Measurements from ENCODE around the gene ATP2A2.
"Not testable (repeated sequence)": the region's sequence is repeated elsewhere in the genome, so short reads cannot be mapped to it uniquely, and the experiment has no call there.

The ATP2A2 gene

DNA sequence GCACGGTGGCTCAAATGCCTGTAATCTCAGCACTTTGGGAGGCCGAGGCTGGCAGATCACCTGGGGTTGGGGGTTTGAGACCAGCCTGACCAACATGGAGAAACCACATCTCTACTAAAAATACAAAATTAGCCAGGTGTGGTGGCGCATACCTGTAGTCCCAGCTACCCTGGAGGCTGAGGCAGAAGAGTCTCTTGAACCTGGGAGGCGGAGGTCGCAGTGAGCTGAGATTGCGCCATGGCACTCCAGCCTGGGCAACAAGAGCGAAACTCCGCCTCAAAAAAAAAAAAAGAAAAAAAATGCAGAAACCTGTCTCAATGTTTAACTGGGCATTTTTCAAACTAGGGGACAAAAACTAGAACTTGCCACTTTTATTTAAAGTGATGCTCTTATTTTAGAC lies 59.2 kb downstream of the ATP2A2 start:
- DNase-seq (ENCODE audit: low read depth in 2 of 2, low spot score in 1 of 2): not testable (repeated sequence)

DNA sequence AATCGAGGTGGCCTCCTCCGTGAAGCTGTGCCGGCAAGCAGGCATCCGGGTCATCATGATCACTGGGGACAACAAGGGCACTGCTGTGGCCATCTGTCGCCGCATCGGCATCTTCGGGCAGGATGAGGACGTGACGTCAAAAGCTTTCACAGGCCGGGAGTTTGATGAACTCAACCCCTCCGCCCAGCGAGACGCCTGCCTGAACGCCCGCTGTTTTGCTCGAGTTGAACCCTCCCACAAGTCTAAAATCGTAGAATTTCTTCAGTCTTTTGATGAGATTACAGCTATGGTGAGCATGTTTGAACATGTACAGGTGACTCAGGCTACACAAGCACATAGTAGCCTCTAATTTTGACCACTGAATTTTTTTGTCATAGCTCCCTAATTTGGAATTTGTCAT lies 59.7 kb downstream of the ATP2A2 start:
- DNase-seq (ENCODE audit: low read depth in 2 of 2, low spot score in 1 of 2): no peak

DNA sequence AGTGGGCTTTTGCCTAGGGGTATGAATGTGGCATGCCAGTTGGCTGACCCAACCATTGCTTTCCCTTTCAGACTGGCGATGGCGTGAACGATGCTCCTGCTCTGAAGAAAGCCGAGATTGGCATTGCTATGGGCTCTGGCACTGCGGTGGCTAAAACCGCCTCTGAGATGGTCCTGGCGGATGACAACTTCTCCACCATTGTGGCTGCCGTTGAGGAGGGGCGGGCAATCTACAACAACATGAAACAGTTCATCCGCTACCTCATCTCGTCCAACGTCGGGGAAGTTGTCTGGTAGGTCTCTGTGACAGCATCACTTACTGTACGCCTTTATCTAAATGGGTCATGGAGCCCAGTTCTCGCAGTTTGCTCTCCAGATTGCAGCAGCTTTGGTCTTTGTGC lies 61.1 kb downstream of the ATP2A2 start:
- no peak for DNase-seq (ENCODE audit: low read depth in 2 of 2, low spot score in 1 of 2)

DNA sequence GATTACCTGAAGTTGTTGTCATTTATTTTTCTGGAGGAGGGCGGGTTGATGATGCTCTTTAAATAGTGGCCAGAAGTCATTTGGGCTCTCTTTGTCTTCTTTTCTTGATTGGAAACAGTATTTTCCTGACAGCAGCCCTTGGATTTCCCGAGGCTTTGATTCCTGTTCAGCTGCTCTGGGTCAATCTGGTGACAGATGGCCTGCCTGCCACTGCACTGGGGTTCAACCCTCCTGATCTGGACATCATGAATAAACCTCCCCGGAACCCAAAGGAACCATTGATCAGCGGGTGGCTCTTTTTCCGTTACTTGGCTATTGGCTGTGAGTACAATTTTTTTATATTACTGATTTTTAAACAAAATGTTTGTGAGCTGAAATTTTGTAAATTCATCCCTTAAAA lies 62.1 kb downstream of the ATP2A2 start:
- no peak for DNase-seq (ENCODE audit: low read depth in 2 of 2, low spot score in 1 of 2)

DNA sequence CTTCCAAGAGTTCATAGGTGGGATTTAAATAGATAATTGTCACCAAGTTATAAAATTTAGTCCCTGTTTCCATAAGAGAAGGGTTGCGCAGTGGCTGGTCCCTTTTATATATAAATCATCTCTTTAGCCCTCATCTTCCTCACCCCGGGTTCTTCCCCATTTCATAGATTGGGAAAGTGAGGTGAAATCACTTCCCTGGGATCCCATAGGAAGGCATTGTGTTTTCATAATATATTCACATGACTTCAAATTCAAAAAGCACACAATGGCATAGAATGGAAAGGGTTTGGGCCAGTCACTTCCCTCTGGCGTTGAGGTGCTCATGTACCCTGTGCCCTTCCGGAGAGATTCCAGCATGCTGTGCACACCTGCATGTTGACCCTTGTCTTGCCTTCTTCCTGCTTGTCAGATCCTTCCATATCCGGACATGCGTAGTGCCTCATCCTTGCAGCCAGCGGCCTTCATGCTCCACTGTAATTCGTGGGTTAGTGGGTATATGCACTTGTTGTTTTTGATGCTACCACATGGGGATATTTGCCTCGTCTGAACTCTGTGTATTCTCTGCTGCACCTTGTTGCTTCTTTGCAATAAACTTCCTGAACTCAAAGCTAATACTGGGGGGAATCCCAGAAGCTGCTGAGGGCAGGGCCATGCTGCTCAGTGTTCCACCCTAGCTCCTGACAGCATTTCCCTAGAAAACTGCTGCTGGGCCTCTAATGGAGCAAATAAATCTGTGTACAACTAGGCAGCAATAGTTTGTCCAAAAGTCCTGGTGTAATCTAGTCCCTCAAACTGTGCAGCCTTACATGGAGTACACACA lies 62.9 kb downstream of the ATP2A2 start:
- no peak for DNase-seq (ENCODE audit: low read depth in 2 of 2, low spot score in 1 of 2)

DNA sequence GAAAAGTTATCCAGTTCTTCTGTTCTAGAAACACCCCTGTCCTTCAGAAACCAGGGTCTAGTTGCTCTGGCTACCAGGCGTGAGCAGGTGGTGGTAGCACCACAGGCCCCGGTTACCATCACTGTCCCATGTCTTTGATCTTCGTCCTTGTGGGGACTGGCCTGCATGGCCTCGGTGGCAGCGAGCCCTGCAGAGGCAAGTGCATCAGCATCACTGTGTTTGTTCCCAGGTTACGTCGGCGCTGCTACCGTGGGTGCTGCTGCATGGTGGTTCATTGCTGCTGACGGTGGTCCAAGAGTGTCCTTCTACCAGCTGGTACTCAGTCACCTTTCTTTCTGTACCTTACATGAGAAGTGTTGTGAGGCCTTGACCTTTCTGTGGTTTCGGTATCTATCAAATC lies 63.6 kb downstream of the ATP2A2 start:
- DNase-seq (ENCODE audit: low read depth in 2 of 2, low spot score in 1 of 2): no peak

DNA sequence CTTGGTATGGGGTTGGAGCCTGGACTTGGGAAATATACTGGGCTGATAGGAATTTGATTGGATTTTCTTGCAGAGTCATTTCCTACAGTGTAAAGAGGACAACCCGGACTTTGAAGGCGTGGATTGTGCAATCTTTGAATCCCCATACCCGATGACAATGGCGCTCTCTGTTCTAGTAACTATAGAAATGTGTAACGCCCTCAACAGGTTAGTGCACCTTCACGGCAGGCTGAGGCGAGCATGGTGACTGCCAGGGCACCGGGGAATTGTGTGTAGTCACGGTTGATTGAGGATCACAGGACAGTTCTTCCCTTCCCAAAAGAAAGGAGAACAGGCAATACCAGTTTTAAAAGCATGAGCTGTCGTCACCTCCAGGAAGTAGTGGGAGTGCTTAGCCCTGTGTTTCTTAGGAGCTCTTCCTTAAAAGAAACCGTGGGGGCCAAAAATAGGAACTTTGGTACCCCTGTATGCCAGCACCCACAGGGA lies 64.2 kb downstream of the ATP2A2 start:
- DNase-seq (ENCODE audit: low read depth in 2 of 2, low spot score in 1 of 2): no peak

DNA sequence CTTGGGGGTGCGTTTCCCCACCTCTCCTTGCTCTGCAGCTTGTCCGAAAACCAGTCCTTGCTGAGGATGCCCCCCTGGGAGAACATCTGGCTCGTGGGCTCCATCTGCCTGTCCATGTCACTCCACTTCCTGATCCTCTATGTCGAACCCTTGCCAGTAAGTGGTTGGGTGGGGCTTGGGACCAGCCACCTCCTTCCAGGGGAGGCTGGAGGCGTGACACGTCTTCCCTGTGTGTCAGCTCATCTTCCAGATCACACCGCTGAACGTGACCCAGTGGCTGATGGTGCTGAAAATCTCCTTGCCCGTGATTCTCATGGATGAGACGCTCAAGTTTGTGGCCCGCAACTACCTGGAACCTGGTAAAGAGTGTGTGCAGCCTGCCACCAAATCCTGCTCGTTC lies 64.9 kb downstream of the ATP2A2 start:
- no peak for DNase-seq (ENCODE audit: low read depth in 2 of 2, low spot score in 1 of 2)

DNA sequence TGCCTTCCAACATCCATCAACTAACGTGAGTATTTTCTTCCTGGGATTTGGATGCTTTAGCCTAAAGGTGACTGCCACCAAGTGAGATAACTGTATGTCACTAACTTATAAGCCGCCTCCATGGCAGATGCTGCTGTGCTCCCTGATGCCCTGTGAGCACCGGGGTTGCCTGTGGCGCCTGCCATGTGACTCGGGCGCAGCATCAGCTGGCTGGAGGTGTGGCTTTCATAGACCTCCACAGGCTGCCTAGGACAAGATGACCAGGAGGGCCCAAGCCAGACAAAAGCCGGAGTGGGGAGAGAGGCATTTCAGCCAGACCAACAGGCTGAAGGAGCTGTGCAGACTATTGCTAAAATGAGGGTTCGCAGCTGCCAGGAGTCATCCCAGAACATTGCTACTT lies 66.7 kb downstream of the ATP2A2 start:
- DNase-seq (ENCODE audit: low read depth in 2 of 2, low spot score in 1 of 2): no peak

DNA sequence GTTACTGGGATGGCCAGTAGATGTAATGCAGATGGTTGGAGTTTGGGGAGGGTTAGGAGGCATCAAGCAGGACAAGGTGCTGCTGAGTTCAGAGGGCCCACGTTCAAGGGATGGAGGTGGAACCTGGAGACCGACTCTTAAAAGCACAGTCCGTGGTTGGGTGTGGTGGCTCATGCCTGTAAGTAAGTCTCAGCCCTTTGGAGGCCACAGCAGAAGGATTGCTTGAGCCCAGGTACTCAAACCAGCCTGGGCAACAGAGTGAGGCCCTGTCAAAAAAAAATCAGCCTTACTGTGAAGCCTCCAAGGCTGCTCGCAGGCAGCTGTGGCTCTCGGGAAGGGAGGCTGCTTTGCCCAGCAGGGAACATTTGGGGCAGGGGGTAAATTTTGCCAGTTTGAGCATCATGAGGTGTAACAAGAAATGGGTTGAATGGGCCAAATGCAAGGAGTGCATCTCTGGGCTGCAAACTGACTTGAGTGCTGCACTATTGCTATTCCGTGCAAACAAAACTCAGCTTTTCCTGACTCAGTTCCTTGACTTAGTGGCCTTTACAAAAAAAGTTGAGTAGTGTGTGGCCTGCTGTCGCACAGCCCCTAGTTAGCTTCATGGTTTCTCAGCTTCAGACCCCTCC lies 67.5 kb downstream of the ATP2A2 start:
- DNase-seq (ENCODE audit: low read depth in 2 of 2, low spot score in 1 of 2): no peak

DNA sequence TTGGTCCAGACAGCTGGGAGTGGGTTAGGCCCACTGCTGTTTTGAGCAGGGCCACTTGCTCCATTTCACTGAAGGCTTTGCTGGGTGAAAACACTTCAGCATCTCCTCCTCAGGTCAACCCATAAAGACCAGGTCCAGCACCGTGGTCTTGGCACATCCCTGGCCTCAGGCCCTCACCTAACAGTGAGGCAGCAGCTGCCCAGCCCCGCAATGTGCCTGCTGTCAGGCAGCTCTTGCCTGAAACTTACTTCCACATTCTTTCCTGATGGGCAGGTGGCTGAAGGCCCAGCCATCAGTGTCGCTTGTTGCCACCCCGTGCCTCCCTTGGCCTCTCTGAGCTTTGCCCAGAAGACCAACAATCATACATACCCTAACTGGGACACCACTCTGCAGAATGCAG lies 68.0 kb downstream of the ATP2A2 start:
- no peak for DNase-seq (ENCODE audit: low read depth in 2 of 2, low spot score in 1 of 2)

DNA sequence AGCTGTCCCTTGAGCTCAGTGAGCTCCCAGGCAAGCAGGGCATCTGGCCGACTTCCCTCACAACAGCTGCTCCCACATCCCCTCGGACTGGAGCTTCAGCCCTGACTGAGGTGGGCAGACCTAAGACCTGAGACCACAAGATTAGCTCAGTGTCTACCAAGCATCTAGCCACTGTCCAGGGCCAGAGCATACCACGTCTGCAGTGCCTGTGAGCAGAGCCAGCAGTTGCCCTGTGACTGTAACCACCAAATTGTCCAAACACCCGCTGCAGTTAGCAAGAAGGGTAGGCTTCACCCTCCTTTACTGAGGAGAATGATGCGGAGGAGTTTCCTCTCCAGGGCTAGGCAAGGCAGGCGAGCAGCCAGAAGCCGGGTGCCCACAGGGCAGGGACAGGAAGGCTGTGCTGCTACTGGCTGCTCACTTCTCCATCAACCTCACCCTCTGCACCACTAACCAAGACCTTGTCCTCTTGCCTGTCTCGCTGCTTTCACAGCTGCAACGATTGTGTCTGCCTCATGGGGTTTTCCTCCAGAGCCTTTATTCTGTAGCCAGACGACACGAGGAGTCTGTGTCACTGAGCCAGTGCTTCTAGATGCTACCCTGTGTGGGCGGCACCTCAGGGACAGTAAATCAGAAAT lies 68.6 kb downstream of the ATP2A2 start:
- DNase-seq (ENCODE audit: low read depth in 2 of 2, low spot score in 1 of 2): no peak

DNA sequence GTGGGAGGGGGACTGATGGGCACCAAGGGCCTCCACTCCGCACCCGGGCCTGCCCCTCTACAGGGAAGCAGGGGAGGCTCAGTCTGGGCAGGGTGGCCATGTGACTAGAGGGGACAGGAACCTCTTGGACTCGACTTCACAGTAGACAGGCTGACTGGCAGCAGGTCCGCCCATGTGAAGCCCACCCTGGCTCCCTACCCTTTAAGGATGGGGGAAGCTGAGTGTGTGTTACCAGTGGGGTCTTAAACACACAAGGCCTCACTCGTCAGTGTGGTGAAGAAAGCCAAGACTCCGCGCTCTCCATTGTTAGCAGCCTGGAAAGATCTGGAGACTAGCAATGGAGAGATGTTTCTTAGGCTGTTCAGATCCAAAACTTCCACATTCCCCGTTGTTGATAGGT lies 70.1 kb downstream of the ATP2A2 start:
- no peak for DNase-seq (ENCODE audit: low read depth in 2 of 2, low spot score in 1 of 2)

DNA sequence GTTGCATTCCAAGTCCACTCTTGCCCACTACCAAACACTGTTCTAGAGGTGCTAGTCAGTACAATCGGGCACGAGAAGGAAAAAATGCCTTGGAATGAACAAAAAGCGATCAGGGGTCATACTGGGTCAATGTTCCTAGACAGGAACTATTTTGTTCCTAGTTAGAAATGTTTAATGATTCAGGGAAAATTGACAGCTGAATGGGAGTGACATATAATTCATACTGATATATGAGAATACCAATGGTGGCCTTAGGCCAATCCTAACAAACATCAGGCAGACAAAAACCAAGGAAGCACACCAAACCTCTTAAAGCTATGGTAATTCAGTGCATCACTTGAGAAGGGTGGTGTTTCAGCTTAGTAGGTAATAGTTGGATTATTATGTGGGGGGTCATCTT lies 71.4 kb downstream of the ATP2A2 start:
- DNase-seq (ENCODE audit: low read depth in 2 of 2, low spot score in 1 of 2): no peak

DNA sequence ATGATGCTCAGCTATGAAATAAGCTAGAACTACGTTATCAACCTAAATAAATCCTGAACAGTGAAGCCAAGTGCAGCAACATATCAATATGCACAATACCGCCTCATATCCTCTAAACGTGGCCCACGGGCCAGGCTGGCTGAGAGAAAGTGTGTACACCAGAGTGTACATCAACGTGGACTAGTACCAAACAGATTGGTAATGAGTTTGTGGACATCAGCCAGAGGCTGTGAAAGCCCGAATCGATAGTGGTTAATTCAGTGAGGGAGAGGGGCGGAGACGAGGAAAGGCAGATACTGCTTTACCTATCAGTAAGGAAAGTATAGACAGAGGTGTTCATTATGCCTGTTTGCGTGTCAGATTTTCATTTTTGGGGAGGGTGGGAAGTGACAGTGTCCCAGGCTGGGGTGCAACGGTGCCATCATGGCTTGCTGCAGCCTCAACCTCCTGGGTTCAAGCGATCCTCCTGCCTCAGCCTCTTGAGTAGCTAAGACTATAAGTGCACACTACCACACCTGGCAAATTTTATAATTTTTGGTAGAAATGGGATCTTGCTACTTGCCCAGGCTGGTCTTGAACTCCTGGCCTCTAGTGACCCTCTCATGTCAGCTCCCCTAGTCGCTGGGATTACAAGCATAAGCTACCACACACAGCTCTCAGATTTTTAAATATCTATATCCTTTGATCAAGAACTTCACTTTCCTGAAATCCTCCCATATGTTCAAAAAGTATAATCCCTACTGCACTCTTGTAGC lies 72.3 kb downstream of the ATP2A2 start:
- no peak for DNase-seq (ENCODE audit: low read depth in 2 of 2, low spot score in 1 of 2)

DNA sequence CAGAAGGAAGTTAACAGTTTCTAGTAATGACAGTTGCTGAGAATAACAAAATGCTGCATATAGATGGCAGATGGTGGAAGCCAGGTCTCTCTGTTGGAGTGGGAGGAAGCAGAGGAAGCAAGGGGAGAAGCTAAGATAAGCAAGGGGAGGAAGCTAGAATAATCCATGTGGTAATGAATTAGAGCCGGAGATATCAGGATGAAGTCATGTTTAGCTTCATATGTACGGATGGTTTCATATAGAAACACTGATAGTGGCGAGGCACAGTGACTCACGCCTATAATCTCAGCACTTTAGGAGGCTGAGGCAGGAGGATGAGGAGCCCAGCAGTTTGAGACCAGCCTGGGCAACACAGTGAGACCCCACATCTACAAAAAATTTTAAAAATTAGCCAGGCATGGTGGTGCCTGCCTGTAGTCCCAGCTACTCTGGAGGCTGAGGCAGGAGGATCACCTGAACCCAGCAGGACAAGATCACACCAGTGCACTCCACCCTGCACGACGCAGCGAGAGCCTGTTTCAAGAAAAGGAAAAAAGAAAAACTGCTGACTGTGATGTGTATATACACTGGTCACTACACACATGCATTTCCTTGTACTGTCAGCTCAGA lies 73.2 kb downstream of the ATP2A2 start:
- DNase-seq (ENCODE audit: low read depth in 2 of 2, low spot score in 1 of 2): no peak

DNA sequence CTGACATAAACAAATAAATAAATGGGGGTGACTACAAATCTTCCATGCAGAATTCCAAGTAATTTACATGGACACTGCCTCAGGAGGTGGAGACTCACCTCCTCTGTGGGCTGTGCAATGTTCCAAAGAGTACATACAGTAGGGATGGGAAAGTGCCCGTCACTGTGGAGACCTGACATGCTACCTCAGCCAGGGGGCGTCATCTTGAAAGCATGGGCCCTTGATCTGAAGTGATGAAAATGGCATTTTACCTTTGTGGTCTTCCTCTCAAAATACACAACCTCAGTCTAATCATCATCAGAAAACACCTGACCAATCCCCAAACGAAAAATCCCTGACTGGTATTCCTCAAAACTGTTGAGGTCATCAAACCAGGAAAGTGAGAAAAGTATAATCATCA lies 74.0 kb downstream of the ATP2A2 start:
- DNase-seq (ENCODE audit: low read depth in 2 of 2, low spot score in 1 of 2): no peak

DNA sequence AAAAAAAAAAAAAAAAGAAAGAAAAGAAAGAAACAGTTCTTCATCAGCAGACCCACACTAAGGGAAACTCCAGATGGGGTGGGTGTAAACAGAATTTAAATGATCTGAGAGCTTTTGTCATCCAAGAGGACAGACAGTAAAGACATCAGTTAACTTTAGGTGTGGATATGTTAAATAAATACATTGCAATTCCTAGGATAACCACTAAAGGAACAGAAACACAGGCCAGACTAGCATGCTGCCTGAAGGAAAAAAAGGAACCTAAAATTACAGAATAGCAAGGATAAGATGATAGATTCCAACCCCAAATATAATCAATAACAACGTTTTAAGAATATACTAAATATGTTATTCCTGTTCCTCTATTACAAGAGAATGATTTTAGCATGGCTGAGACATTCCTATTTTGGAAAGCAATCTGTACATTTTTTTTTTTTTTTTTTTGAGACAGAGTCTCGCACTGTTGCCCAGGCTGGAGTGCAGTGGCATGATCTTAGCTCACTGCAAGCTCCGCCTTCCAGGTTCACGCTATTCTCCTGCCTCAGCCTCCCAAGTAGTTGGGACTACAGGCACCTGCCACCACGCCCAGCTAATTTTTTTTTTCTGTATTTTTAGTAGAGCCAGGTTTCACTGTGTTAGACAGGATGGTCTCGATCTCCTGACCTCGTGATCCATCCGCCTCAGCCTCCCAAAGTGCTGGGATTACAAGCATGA lies 77.5 kb downstream of the ATP2A2 start:
- not testable (repeated sequence) for DNase-seq (ENCODE audit: low read depth in 2 of 2, low spot score in 1 of 2)

DNA sequence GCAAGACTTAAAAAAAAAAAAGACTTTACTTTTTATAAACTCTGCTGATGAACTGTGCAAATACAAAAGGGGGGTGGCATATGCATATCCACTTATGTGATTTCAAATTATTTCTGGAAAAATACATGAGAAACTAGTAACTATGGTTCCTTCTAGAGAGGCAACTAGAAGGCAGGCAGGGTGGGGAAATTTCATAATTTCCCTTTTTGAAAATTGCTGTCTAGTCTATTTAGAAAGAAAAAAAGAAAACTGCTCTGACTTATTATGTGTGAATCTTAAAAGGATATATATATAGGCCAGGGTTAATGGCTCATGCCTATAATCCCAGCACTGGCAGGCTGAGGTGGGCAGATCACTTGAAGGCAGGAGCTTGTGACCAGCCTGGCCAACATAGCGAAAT lies 80.2 kb downstream of the ATP2A2 start:
- no peak for DNase-seq (ENCODE audit: low read depth in 2 of 2, low spot score in 1 of 2)

DNA sequence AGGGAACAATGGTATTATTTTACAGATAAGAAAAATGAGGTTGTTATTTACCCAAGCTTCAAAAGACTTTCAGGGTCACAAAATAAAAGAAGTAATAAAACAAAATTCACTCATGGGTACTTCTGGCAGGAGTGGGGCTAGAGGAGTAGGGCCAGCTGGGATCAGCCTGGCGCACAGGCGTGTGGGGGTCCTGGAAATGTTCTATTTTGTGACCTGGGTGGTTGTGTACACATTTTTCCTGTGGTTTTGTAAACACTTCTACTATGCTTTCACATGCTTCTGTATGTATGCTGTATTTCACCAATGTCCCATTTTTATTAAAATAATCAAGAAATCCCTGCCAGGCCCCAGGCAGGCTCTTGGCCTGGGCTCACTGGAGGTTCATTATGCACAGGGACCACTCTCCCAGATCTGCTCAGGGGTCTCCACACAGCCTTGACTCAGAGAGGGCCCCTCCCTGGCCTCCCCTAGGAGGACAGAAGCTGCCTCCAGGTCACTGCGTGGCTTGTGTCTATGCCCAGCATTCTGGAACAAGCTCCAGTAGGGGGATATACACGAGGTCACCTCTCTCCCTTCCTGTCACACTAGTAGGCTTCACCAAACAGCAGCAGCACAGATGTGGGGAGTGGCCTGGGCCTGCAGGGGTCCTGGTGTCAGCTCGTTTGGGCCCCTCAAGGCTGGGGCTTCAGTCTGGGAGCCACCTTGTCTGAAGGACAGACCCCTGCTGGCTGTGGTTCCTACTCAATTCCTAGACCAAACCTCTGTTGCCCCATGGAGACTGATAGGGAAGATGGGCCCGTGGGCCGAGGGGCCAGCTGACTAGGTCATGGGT lies 84.7 kb downstream of the ATP2A2 start:
- no peak for DNase-seq (ENCODE audit: low read depth in 2 of 2, low spot score in 1 of 2)
